CD14-positive monocyte (primary cell): ENCODE measurements around the gene CDH13. TPM values are rescaled to one million over a fixed set of nuclear protein-coding genes. Genes with fewer than 3 reads are reported as not detected.

Experiments
- DNase-seq, 3 donors: peaks; one replicate each; pipeline ENCODE4 v3.0.0-alpha.2; 2011 to 2022
- H2AFZ ChIP-seq: 2 replicates; pipeline ENCODE4 v1.6.0; 2012; ENCODE audit warnings: mild to moderate bottlenecking, low read depth, low read length, inconsistent platforms; ENCODE audit not compliant: insufficient read depth, poor library complexity, severe bottlenecking
- H3K27ac ChIP-seq, 2 donors: 1 replicate in 1 of 2; 2 replicates in 1 of 2; pipeline ENCODE4 v1.5.1; 2012 to 2013; ENCODE audit warnings: low read length in 2 of 2, control low read depth in 1 of 2, inconsistent platforms in 1 of 2, low read depth in 1 of 2, mild to moderate bottlenecking in 1 of 2
- H3K27me3 ChIP-seq, 2 donors: one replicate each; pipeline versions ENCODE4 v1.6.0 to v1.6.1; 2011 to 2013; ENCODE audit warnings: low read length in 2 of 2; ENCODE audit not compliant: control insufficient read depth in 2 of 2, insufficient read depth in 2 of 2
- H3K36me3 ChIP-seq, 2 donors: replicated peaks in 1 of 2; 1 replicate in 1 of 2; 2 replicates in 1 of 2; pipeline versions ENCODE4 v1.5.1 to v1.6.1; 2012 to 2013; ENCODE audit warnings: low read length in 2 of 2, control low read depth in 1 of 2, inconsistent platforms in 1 of 2, mild to moderate bottlenecking in 1 of 2; ENCODE audit not compliant: insufficient read depth in 2 of 2, control insufficient read depth in 1 of 2
- H3K4me1 ChIP-seq, 2 donors: 1 replicate in 1 of 2; 2 replicates in 1 of 2; pipeline versions ENCODE4 v1.5.1 to v1.6.1; 2012 to 2013; ENCODE audit warnings: low read length in 2 of 2, control low read depth in 1 of 2, inconsistent platforms in 1 of 2, mild to moderate bottlenecking in 1 of 2, moderate library complexity in 1 of 2; ENCODE audit not compliant: insufficient read depth in 2 of 2, control insufficient read depth in 1 of 2
- H3K4me2 ChIP-seq: replicated peaks from 2 replicates; pipeline ENCODE3; 2012; ENCODE audit warnings: low read length, moderate library complexity, mild to moderate bottlenecking; ENCODE audit not compliant: poor library complexity, severe bottlenecking; ENCODE audit errors: extremely low read depth
- H3K4me3 ChIP-seq, 3 experiments: fragments of 200-600 bp in 1 of 3; sonication (generic) in 1 of 3; replicated peaks in 1 of 3; 1 replicate in 2 of 3; 2 replicates in 1 of 3; pipeline ENCODE4 v1.5.1; 2011 to 2013; ENCODE audit warnings: low read length in 3 of 3, mild to moderate bottlenecking in 3 of 3, control low read depth in 2 of 3, low read depth in 2 of 3, inconsistent platforms in 1 of 3, moderate library complexity in 1 of 3
- H3K79me2 ChIP-seq: 2 replicates; pipeline ENCODE4 v1.6.0; 2012; ENCODE audit warnings: mild to moderate bottlenecking, control low read depth, inconsistent platforms, low read length, moderate library complexity; ENCODE audit not compliant: insufficient read depth
- H3K9ac ChIP-seq: 2 replicates; pipeline ENCODE4 v1.6.0; 2017; ENCODE audit warnings: low read length, mild to moderate bottlenecking; ENCODE audit not compliant: insufficient read depth, poor library complexity, severe bottlenecking
- H3K9me3 ChIP-seq, 2 donors: replicated peaks in 1 of 2; 1 replicate in 1 of 2; 2 replicates in 1 of 2; pipeline versions ENCODE4 v1.5.1 to v1.6.1; 2012 to 2013; ENCODE audit warnings: low read length in 2 of 2, control low read depth in 1 of 2; ENCODE audit not compliant: control insufficient read depth in 1 of 2, insufficient read depth in 1 of 2
- H4K20me1 ChIP-seq: 2 replicates; pipeline ENCODE4 v1.6.0; 2012; ENCODE audit warnings: mild to moderate bottlenecking, low read length, control low read depth, moderate library complexity; ENCODE audit not compliant: insufficient read depth
- H3K27ac Mint-ChIP-seq, 7 donors: one replicate each; pipeline ENCODE4 v1.8.0; 2020; ENCODE audit warnings: mild to moderate bottlenecking in 7 of 7, mixed read lengths in 7 of 7, moderate library complexity in 6 of 7, inconsistent platforms in 2 of 7
- H3K27me3 Mint-ChIP-seq, 3 donors: one replicate each; pipeline ENCODE4 v1.8.0; 2021 to 2022; ENCODE audit warnings: low read depth in 3 of 3, mild to moderate bottlenecking in 3 of 3, mixed read lengths in 3 of 3, moderate library complexity in 3 of 3, inconsistent platforms in 1 of 3
- H3K36me3 Mint-ChIP-seq, 2 donors: one replicate each; pipeline ENCODE4 v1.8.0; 2020; ENCODE audit warnings: mixed read lengths in 2 of 2, inconsistent platforms in 1 of 2, mild to moderate bottlenecking in 1 of 2
- H3K4me1 Mint-ChIP-seq: one replicate; pipeline ENCODE4 v1.8.0; 2020; ENCODE audit warnings: mild to moderate bottlenecking, mixed read lengths
- H3K4me3 Mint-ChIP-seq, 2 donors: one replicate each; pipeline ENCODE4 v1.8.0; 2020; ENCODE audit warnings: mild to moderate bottlenecking in 2 of 2, mixed read lengths in 2 of 2, moderate library complexity in 1 of 2
- H3K9me3 Mint-ChIP-seq, 7 donors: one replicate each; pipeline ENCODE4 v1.8.0; 2020 to 2022; ENCODE audit warnings: mixed read lengths in 7 of 7, mild to moderate bottlenecking in 6 of 7, moderate library complexity in 6 of 7, inconsistent platforms in 2 of 7
- CTCF ChIP-seq: fragments of 200-600 bp; IDR thresholded peaks from one replicate; pipeline ENCODE4 v1.8.0; 2022; ENCODE audit warnings: antibody characterized with exemption, mild to moderate bottlenecking
- WGBS: methylation state at CpG from one replicate; pipeline ENCODE4 v1.1.5; 2013; ENCODE audit warnings: missing lambda C conversion rate; ENCODE audit not compliant: insufficient coverage; 5-methylcytosine and 5-hydroxymethylcytosine counted together
- intact Hi-C, 2 donors: fragments of 100-400 bp; cut with micrococcal nuclease; formaldehyde crosslinking; loops; one replicate each; pipeline versions ENCODE4 v1.15.0 to v1.15.1; 2023
- polyA plus RNA-seq, 3 donors: library from polyadenylated mRNA; depleted of rRNA in 1 of 3; unstranded in 2 of 3; stranded (reverse) in 1 of 3; fragments of 300-500 nt in 2 of 3; fragments of >200 nt in 1 of 3; fragmentation: Illumina TruSeq in 2 of 3; gene quantifications; 1 replicate in 2 of 3; 2 replicates in 1 of 3; pipeline ENCODE4 v1.2.3, GENCODE V29; 2012 to 2021

Gene CDH13
- polyA plus RNA-seq, 3 donors: 0.13 to 0.19 TPM; not detected in 1

DNA sequence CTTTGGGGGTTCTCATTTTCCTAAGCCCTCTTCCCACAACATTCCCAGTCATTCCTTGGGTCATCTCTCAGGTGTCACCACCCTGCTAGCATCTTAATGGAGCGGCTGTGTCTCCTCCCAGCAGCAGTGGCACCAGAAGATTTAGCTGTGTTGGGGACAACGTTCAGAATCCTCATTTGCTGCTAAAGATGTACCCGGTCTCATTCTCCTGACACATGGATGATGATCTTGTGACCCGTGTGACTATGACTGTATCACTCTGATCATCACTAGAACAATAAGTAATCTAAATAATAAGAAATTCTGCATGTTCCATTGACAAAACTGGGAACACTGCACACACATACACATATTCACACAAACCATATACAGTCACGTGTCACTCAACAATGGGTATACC is 781.2 kb downstream of the CDH13 start:
- no peaks in the 10 kb centered on the region for H3K9me3 ChIP-seq
- H3K27me3 Mint-ChIP-seq: peaks cover 0 to 7% (median 2%) of the 10 kb centered on the region in 3 donors
- 90% methylated on average over 2 of the region's 5 CpGs for WGBS
- H3K27ac ChIP-seq: no peak overlapping the region
- no peak for DNase-seq
- no peaks in the 10 kb centered on the region for H3K79me2 ChIP-seq
- H3K4me3 Mint-ChIP-seq: no peak overlapping the region
- H3K9ac ChIP-seq: no peak overlapping the region
- H3K4me1 ChIP-seq: no peaks in the 10 kb centered on the region
- no peaks in the 10 kb centered on the region for H3K36me3 Mint-ChIP-seq
- no peak overlapping the region for H3K4me3 ChIP-seq
- no peak overlapping the region for H3K27ac Mint-ChIP-seq
- H2AFZ ChIP-seq: no peak overlapping the region
- TF ChIP-seq CTCF: no peak
- no peaks in the 10 kb centered on the region for H4K20me1 ChIP-seq
- H3K36me3 ChIP-seq: no peaks in the 10 kb centered on the region
- no peaks in the 10 kb centered on the region for H3K27me3 ChIP-seq
- intact Hi-C loops: no loop called here
- no peaks in the 10 kb centered on the region for H3K4me1 Mint-ChIP-seq
- no peak overlapping the region for H3K4me2 ChIP-seq
- peaks cover 0 to 4% (median 0%) of the 10 kb centered on the region in 7 donors for H3K9me3 Mint-ChIP-seq

GRCh38 chr16:83409347-83409746 is 782.6 kb downstream of the CDH13 start:
- Mint-ChIP-seq H3K36me3 (no peaks in the 10 kb centered on the region), H3K27me3 (peaks cover 0 to 7% (median 2%) of the 10 kb centered on the region in 3 donors), H3K9me3 (peaks cover 0 to 2% (median 0%) of the 10 kb centered on the region in 7 donors), H3K4me3 (no peak overlapping the region), H3K4me1 (no peaks in the 10 kb centered on the region), H3K27ac (no peak overlapping the region)
- H3K27ac ChIP-seq: no peak overlapping the region
- H3K9me3 ChIP-seq: no peaks in the 10 kb centered on the region
- no peak for TF ChIP-seq CTCF
- H3K9ac ChIP-seq: no peak overlapping the region
- no peak overlapping the region for H3K4me3 ChIP-seq
- intact Hi-C loops: no loop called here
- no peaks in the 10 kb centered on the region for H3K36me3 ChIP-seq
- no peak for DNase-seq
- no peak overlapping the region for H2AFZ ChIP-seq
- H4K20me1 ChIP-seq: no peaks in the 10 kb centered on the region
- no peaks in the 10 kb centered on the region for H3K4me1 ChIP-seq
- no peaks in the 10 kb centered on the region for H3K27me3 ChIP-seq
- 86% methylated on average over 1 of the region's 3 CpGs for WGBS
- no peaks in the 10 kb centered on the region for H3K79me2 ChIP-seq
- H3K4me2 ChIP-seq: no peak overlapping the region
